Activated B cell treated with CpG ODN at 0.5 μM for 24 hours (primary cell): ENCODE results near the gene LDLRAD4. TPM values are rescaled to one million over a fixed set of nuclear protein-coding genes. Genes with fewer than 3 reads are reported as not detected.

Experiments
- ATAC-seq: fragments of 200-7000 bp; cut with Tn5 transposase; one replicate; pipeline ENCODE4 v1.10.0; 2021; ENCODE audit warnings: low read depth, mild to moderate bottlenecking, moderate library complexity
- CTCF ChIA-PET: fragments of 350-600 bp; sonication (Branson Sonifier 250); formaldehyde crosslinking; loops from one replicate; lab custom pipeline; 2021; ENCODE audit warnings: antibody characterized with exemption; lab: Charles Lee
- POLR2A ChIA-PET: fragments of 350-600 bp; sonication (Branson Sonifier 250); formaldehyde crosslinking; loops from one replicate; lab custom pipeline; 2021; ENCODE audit warnings: antibody characterized with exemption; lab: Charles Lee
- DNase-seq: peaks from one replicate; pipeline ENCODE4 v3.0.0; 2022
- H3K27ac Mint-ChIP-seq: one replicate; pipeline ENCODE4 v1.8.0; 2020; ENCODE audit warnings: mixed read lengths
- H3K27me3 Mint-ChIP-seq: one replicate; pipeline ENCODE4 v1.8.0; 2021; ENCODE audit warnings: mixed read lengths
- H3K36me3 Mint-ChIP-seq: one replicate; pipeline ENCODE4 v1.8.0; 2021; ENCODE audit warnings: low read depth, mixed read lengths
- H3K4me1 Mint-ChIP-seq: one replicate; pipeline ENCODE4 v1.8.0; 2021; ENCODE audit warnings: mixed read lengths
- H3K4me3 Mint-ChIP-seq: one replicate; pipeline ENCODE4 v1.8.0; 2020; ENCODE audit warnings: mild to moderate bottlenecking, mixed read lengths
- H3K9me3 Mint-ChIP-seq: one replicate; pipeline ENCODE4 v1.8.0; 2020; ENCODE audit warnings: mixed read lengths
- CTCF ChIP-seq: fragments of 200-600 bp; IDR thresholded peaks from one replicate; pipeline ENCODE4 v1.8.0; 2022; ENCODE audit warnings: antibody characterized with exemption, mild to moderate bottlenecking
- intact Hi-C: fragments of 100-400 bp; cut with micrococcal nuclease; formaldehyde crosslinking; loops from one replicate; pipeline ENCODE4 v1.15.1; 2024
- total RNA-seq: library from RNA; stranded (reverse); gene quantifications from 2 replicates; pipeline ENCODE4 v1.2.3, GENCODE V29; 2022

Gene LDLRAD4
- total RNA-seq, 1 donor from 2014 or later: 66.9 TPM

GRCh38 chr18:13621446-13621849 is 402.9 kb downstream of the LDLRAD4 start:
- no peaks in the 10 kb centered on the region for H3K9me3 Mint-ChIP-seq
- TF ChIP-seq CTCF: no peak
- intact Hi-C loops: no loop called here
- DNase-seq (no peak), ATAC-seq (no peak)
- no peak overlapping the region for H3K27ac Mint-ChIP-seq
- no peaks in the 10 kb centered on the region for H3K27me3 Mint-ChIP-seq
- ChIA-PET CTCF (no interaction called here), POLR2A (no interaction called here)
- peaks cover 48% of the 10 kb centered on the region for H3K36me3 Mint-ChIP-seq
- H3K4me1 Mint-ChIP-seq: peaks cover 33% of the 10 kb centered on the region
- no peak overlapping the region for H3K4me3 Mint-ChIP-seq

- Mint-ChIP-seq H3K4me1 (peaks cover 27% of the 10 kb centered on the region), H3K27ac (no peak overlapping the region), H3K9me3 (no peaks in the 10 kb centered on the region), H3K4me3 (no peak overlapping the region), H3K36me3 (peaks cover 50% of the 10 kb centered on the region), H3K27me3 (no peaks in the 10 kb centered on the region)
- ATAC-seq: no peak
- ChIA-PET CTCF (no interaction called here), POLR2A (interaction anchor here (1.9 kb wide), 1 partner anchor 8 kb away, joined by 9 read pairs; no protein-coding TSS in a partner anchor)
- intact Hi-C loops: no loop called here
- TF ChIP-seq CTCF: no peak
- DNase-seq: no peak
These were observed 403.5 kb downstream of the LDLRAD4 start for GRCh38 chr18:13621886-13622619.

GRCh38 chr18:13622751-13623150 is 404.2 kb downstream of the LDLRAD4 start:
- ChIA-PET CTCF (no interaction called here), POLR2A (interaction anchor here (1.0 to 1.9 kb wide), 3 partner anchors 9 to 921 kb away, joined by 3 to 9 read pairs (median 4); no protein-coding TSS in a partner anchor)
- Mint-ChIP-seq H3K9me3 (no peaks in the 10 kb centered on the region), H3K4me3 (no peak overlapping the region), H3K36me3 (peaks cover 55% of the 10 kb centered on the region), H3K27ac (no peak overlapping the region), H3K4me1 (peaks cover 21% of the 10 kb centered on the region), H3K27me3 (no peaks in the 10 kb centered on the region)
- DNase-seq: no peak
- no peak for TF ChIP-seq CTCF
- intact Hi-C loops: no loop called here
- ATAC-seq: no peak

GRCh38 chr18:13623348-13623747 is 404.8 kb downstream of the LDLRAD4 start:
- TF ChIP-seq CTCF: no peak
- ATAC-seq (no peak), DNase-seq (no peak)
- ChIA-PET CTCF (interaction anchor here (0.8 kb wide), 1 partner anchor 65 kb away, joined by 5 read pairs; no protein-coding TSS in a partner anchor), POLR2A (interaction anchor here (1.0 to 1.9 kb wide), 3 partner anchors 10 to 921 kb away, joined by 3 to 9 read pairs (median 4); no protein-coding TSS in a partner anchor)
- Mint-ChIP-seq H3K36me3 (peaks cover 53% of the 10 kb centered on the region), H3K4me3 (no peak overlapping the region), H3K27ac (no peak overlapping the region), H3K9me3 (no peaks in the 10 kb centered on the region), H3K27me3 (no peaks in the 10 kb centered on the region), H3K4me1 (peaks cover 18% of the 10 kb centered on the region)
- intact Hi-C loops: no loop called here

- no peak for TF ChIP-seq CTCF
- Mint-ChIP-seq H3K27me3 (no peaks in the 10 kb centered on the region), H3K4me3 (no peak overlapping the region), H3K9me3 (no peaks in the 10 kb centered on the region), H3K4me1 (peaks cover 21% of the 10 kb centered on the region), H3K27ac (peak overlapping the region; percentile 9), H3K36me3 (peaks cover 55% of the 10 kb centered on the region)
- DNase-seq: no peak
- ATAC-seq: no peak
- intact Hi-C loops: no loop called here
- ChIA-PET POLR2A (interaction anchor here (1.0 to 1.9 kb wide), 3 partner anchors 10 to 922 kb away, joined by 3 to 9 read pairs (median 4); no protein-coding TSS in a partner anchor), CTCF (interaction anchor here (0.8 kb wide), 1 partner anchor 66 kb away, joined by 5 read pairs; no protein-coding TSS in a partner anchor)
These were observed 405.3 kb downstream of the LDLRAD4 start for GRCh38 chr18:13623871-13624270.
